Epithelial cell of proximal tubule (primary cell): ENCODE measurements around the gene MAGEB17. TPM values are rescaled to one million over a fixed set of nuclear protein-coding genes. Genes with fewer than 3 reads are reported as not detected.
A peak's percentile ranks its signal among the peaks of the same experiment; 100 is the strongest.

Experiments used
- DNase-seq: peaks from one replicate; pipeline ENCODE4 v3.0.0-alpha.2; 2011; ENCODE audit warnings: low read depth
- H3K4me3 ChIP-seq: 2 replicates; pipeline ENCODE4 v1.5.1; 2011; ENCODE audit warnings: low read depth, mild to moderate bottlenecking, low read length
- total RNA-seq: library from RNA; depleted of rRNA; stranded (reverse); fragments of >200 nt; gene quantifications from 2 replicates; pipeline ENCODE4 v1.2.3, GENCODE V29; 2015
- TF ChIP-seq, protein P1 (sequence below): conservative IDR thresholded peaks from 2 replicates; pipeline ENCODE4 v1.5.1; 2012; ENCODE audit warnings: low read depth, mild to moderate bottlenecking, low read length

MAGEB17 gene
- total RNA-seq, 1 donor from 2014 or later: not detected

DNA sequence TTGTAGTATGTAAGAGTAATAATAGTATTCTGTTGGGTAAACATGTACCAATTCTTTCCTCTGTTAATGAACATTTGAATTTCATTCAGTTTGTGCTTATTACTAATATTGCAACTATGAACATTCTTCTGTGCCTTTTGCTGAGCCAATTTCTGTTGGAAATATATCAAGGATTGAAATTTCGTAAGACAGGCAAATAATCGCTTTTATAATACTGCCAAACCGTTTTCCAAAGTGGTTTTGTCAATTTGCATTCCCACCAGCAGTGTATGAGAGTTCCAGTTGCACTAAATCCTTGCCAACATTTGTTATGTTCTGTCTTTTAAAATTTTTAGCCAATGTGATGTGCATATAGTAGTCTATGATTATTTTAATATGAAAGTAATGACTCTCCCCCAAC lies 38.6 kb downstream of the MAGEB17 start:
- no peak overlapping the region for H3K4me3 ChIP-seq
- TF ChIP-seq, protein P1, sequence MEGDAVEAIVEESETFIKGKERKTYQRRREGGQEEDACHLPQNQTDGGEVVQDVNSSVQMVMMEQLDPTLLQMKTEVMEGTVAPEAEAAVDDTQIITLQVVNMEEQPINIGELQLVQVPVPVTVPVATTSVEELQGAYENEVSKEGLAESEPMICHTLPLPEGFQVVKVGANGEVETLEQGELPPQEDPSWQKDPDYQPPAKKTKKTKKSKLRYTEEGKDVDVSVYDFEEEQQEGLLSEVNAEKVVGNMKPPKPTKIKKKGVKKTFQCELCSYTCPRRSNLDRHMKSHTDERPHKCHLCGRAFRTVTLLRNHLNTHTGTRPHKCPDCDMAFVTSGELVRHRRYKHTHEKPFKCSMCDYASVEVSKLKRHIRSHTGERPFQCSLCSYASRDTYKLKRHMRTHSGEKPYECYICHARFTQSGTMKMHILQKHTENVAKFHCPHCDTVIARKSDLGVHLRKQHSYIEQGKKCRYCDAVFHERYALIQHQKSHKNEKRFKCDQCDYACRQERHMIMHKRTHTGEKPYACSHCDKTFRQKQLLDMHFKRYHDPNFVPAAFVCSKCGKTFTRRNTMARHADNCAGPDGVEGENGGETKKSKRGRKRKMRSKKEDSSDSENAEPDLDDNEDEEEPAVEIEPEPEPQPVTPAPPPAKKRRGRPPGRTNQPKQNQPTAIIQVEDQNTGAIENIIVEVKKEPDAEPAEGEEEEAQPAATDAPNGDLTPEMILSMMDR: no peak
- DNase-seq: no peak

DNA sequence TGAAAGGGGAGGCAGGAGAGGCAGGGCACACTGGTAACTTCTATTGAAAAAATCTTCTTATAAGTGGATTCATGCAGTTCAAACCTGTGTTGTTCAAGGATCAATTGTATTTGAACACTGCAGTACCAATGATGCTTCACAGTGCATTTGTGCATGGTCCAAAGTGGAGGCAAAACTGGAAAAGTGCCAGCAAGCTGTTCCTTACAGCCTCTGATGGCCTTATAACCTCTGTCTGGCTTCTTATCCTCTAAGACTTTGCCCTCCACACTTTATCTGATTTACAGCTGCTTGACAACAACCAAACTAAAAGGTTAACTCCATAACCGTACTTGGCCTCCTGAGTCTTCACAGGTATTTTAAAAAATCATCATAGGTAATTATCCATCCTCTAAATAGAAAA lies 40.4 kb downstream of the MAGEB17 start:
- no peak overlapping the region for H3K4me3 ChIP-seq
- TF ChIP-seq, protein P1: no peak
- no peak for DNase-seq

DNA sequence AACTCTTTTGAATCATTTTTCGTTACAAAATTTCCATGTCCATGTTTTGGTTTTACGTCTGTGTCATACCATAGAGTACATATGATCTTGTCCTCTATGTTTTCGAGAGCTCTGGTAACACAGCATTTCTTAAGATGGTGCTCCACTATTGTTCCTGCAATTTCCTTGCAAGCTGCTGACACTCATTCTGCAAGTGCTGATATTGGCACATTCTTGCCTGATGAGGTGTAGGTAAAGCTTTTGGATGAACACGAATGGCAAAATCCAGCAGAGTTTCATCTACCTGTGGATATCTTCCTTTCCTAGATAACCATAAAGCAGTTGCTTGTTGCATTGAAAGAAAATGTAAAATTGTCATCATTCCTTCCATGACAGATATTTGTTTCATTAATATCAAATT lies 41.3 kb downstream of the MAGEB17 start:
- H3K4me3 ChIP-seq: no peak overlapping the region
- TF ChIP-seq, protein P1: no peak
- no peak for DNase-seq

DNA sequence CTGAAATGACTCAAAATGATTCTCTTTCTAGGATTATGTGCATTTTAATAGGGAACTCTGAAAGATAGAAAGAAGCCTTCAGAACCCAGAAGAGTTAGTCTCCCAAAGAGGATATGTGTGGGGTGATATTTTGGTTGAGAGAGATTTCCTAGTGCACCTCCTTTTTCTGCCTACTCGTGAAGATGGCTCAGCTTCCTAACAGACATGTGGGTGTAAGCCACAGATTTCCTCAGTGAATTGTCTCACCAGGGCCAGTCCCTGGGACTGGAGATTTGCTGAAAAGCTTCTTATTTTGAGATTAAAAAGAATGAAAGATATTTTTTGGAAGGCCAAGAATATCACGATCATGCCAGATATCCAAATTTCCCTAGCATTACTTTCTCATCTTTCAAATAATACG lies 42.8 kb downstream of the MAGEB17 start:
- TF ChIP-seq, protein P1: no peak
- no peak for DNase-seq
- no peak overlapping the region for H3K4me3 ChIP-seq

DNA sequence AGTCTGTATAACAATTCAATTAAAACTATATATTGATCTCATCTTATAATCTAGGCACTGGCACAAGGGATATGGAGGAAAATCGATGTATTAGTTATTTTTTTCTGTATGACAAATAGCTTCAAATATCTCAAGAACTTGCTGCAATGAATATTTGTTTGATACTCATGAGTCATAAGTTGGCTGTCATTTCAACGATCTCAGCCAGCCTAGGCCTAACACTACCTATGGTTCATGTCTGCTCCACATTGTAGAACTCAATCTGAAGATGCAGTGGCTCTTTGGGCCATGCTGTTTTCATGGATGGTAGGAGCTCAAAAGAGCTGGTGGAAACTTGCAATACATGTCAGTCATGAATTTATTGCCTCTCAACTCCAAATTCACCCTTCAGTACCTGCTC lies 44.7 kb downstream of the MAGEB17 start:
- TF ChIP-seq, protein P1: no peak
- H3K4me3 ChIP-seq: no peak overlapping the region
- DNase-seq: peak; percentile 7

DNA sequence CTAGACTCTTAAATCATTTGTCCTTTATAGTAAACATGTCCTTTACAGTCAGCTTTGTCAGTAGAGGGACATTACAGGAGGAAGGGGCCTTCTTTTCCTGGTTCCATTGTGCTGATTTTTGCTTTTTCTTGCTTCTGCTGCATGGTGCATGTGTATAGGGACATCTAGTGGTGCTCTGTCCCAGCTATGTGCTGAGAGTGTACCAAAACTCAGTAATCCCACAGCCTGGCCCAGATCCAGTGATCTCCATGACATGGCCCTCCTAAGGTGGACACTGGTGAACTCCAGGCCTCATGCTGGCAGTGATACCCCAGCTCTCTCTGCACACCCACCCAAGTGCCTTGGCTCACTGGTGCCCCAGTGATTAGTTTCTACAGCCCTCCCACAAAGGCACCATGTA lies 45.2 kb downstream of the MAGEB17 start:
- TF ChIP-seq, protein P1: peak; percentile 49
- H3K4me3 ChIP-seq: no peak overlapping the region
- no peak for DNase-seq

DNA sequence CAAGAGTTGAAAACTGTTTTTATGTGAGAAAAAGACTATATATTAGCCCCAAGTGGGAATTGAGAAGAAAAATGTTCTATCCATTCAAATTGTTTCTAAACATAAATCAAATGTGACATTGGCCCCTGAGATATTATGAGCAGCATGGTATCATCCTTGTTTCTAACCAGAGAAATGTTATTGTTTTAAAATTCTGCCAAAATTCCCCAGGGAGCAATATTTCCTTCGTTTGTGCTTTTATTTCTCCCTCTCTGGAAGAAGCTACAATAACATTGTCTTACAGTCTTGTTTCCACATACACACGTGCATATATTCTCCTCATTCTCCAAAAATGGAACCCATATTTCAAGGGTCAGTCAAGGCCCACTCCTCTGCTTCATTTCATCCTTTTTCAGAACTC lies 46.7 kb downstream of the MAGEB17 start:
- TF ChIP-seq, protein P1: no peak

More for the DNA sequence above, 46.7 kb downstream of the MAGEB17 start:
- no peak for DNase-seq
- H3K4me3 ChIP-seq: no peak overlapping the region
